K562 (cell line): ENCODE data around the gene PAFAH2. TPM values are rescaled to one million over a fixed set of nuclear protein-coding genes. Genes with fewer than 3 reads are reported as not detected.

Experiments used
- HDAC2 ChIP-seq: fragments of 450-650 bp; IDR thresholded peaks from 2 replicates; pipeline ENCODE4 v1.6.1; 2016; ENCODE audit warnings: mild to moderate bottlenecking
- HDAC6 ChIP-seq: IDR thresholded peaks from 2 replicates; pipeline ENCODE4 v1.6.1; 2012; ENCODE audit warnings: low read depth, mild to moderate bottlenecking, control low read depth, inconsistent platforms, low read length, moderate library complexity
- HLTF ChIP-seq: fragments of 450-650 bp; IDR thresholded peaks from 2 replicates; pipeline ENCODE4 v1.6.1; 2016
- HMG20A ChIP-seq: fragments of 450-650 bp; formaldehyde crosslinking; conservative IDR thresholded peaks from 2 replicates; pipeline ENCODE4 v1.4.0; 2020; ENCODE audit warnings: mild to moderate bottlenecking, mixed read lengths
- LARP7 ChIP-seq: fragments of 450-650 bp; IDR thresholded peaks from 2 replicates; pipeline ENCODE4 v1.6.1; 2016
- MECOM ChIP-seq: fragments of 250-450 bp; sonication (Bioruptor Pico); IDR thresholded peaks from 2 replicates; pipeline ENCODE4 v1.8.0; 2022; ENCODE audit warnings: inconsistent platforms
- MEF2A ChIP-seq: IDR thresholded peaks from 2 replicates; pipeline ENCODE4 v1.6.1; 2011; ENCODE audit warnings: low read depth, mild to moderate bottlenecking, low read length, moderate library complexity; ENCODE audit not compliant: control insufficient read depth
- MYNN ChIP-seq, 2 experiments: sonication (generic); formaldehyde crosslinking in 1 of 2; IDR thresholded peaks; 2 replicates each; pipeline versions ENCODE4 v1.5.0 to v1.6.1; 2016 to 2020; ENCODE audit warnings: antibody characterized with exemption in 1 of 2, missing genetic modification reagents in 1 of 2
- NR4A1 ChIP-seq, 2 experiments: fragments of 250-450 bp in 1 of 2; fragments of 450-650 bp in 1 of 2; sonication (Bioruptor Pico) in 1 of 2; IDR thresholded peaks; 2 replicates each; pipeline versions ENCODE4 v1.4.0 to v1.6.1; 2016 to 2020; ENCODE audit warnings: mild to moderate bottlenecking in 2 of 2, missing compliant biosample characterization in 1 of 2, missing genetic modification characterization in 1 of 2, moderate library complexity in 1 of 2
- RHOXF2B ChIP-seq: fragments of 250-450 bp; sonication (Bioruptor Pico); conservative IDR thresholded peaks from 2 replicates; pipeline ENCODE4 v1.5.1; 2021
- ZNF140 ChIP-seq: fragments of 250-450 bp; sonication (Bioruptor Pico); IDR thresholded peaks from 2 replicates; pipeline ENCODE4 v1.8.0; 2021; ENCODE audit warnings: moderate library complexity, mild to moderate bottlenecking, inconsistent platforms
- ZNF143 ChIP-seq: sonication (generic); formaldehyde crosslinking; IDR thresholded peaks from 2 replicates; pipeline ENCODE4 v1.9.0; 2022; ENCODE audit warnings: mild to moderate bottlenecking, missing genetic modification reagents
- ZNF224 ChIP-seq: sonication (generic); formaldehyde crosslinking; IDR thresholded peaks from 2 replicates; pipeline ENCODE4 v1.8.0; 2022; ENCODE audit warnings: mild to moderate bottlenecking, missing genetic modification reagents
- ZNF23 ChIP-seq: fragments of 250-450 bp; sonication (Bioruptor Pico); IDR thresholded peaks from 2 replicates; pipeline ENCODE4 v1.4.0; 2020; ENCODE audit warnings: mild to moderate bottlenecking
- ZNF316 ChIP-seq: fragments of 450-650 bp; IDR thresholded peaks from 2 replicates; pipeline ENCODE4 v1.6.1; 2016
- ZNF589 ChIP-seq: fragments of 200-800 bp; sonication (Bioruptor generic); IDR thresholded peaks from 2 replicates; pipeline ENCODE4 v1.6.1; 2016; ENCODE audit warnings: low read depth, missing genetic modification characterization, missing compliant biosample characterization
- ZNF780A ChIP-seq: fragments of 250-450 bp; sonication (Bioruptor Pico); IDR thresholded peaks from 2 replicates; pipeline ENCODE4 v1.5.0; 2021; ENCODE audit warnings: mild to moderate bottlenecking
- polyA plus RNA-seq, 8 experiments: library from polyadenylated mRNA; depleted of rRNA in 4 of 8; stranded (reverse) in 5 of 8; unstranded in 3 of 8; fragments of >200 nt; fragmentation: Nextera tagmentation in 2 of 8; fragmentation: Illumina TruSeq in 1 of 8; extraction: Ambion mirVana in 2 of 8; extraction: Trizol in 1 of 8; gene quantifications; 2 replicates each; pipeline versions ENCODE4 v1.2.1 to v1.2.3, GENCODE V29; 2011 to 2014; ENCODE audit warnings: inconsistent platforms in 1 of 8, missing spikeins in 1 of 8
- total RNA-seq, 7 experiments: library from RNA; depleted of rRNA in 6 of 7; stranded (reverse); fragments of >200 nt in 6 of 7; fragmentation: Illumina TruSeq in 2 of 7; extraction: Trizol in 2 of 7; gene quantifications; 2 replicates each; pipeline versions ENCODE4 v1.2.1 to v1.2.3, GENCODE V29; 2011 to 2021; ENCODE audit warnings: low replicate concordance in 1 of 7
- TF ChIP-seq, protein P1 (sequence below), 2 experiments: fragments of 450-650 bp; IDR thresholded peaks; 2 replicates each; pipeline ENCODE4 v1.6.1; 2016; ENCODE audit warnings: mild to moderate bottlenecking in 2 of 2, borderline replicate concordance in 1 of 2, low read depth in 1 of 2, moderate library complexity in 1 of 2
- TF ChIP-seq, protein P2 (sequence below): fragments of 250-450 bp; sonication (Bioruptor Pico); IDR thresholded peaks from 2 replicates; pipeline ENCODE4 v1.4.0; 2020; ENCODE audit warnings: borderline replicate concordance

The PAFAH2 gene
- total and polyA plus RNA-seq, 9 of the 15 experiments (the other 6 are each of a cell fraction or from before 2014, with no cell fraction given) = 4.2 to 10.9 (median 6.8) TPM

DNA sequence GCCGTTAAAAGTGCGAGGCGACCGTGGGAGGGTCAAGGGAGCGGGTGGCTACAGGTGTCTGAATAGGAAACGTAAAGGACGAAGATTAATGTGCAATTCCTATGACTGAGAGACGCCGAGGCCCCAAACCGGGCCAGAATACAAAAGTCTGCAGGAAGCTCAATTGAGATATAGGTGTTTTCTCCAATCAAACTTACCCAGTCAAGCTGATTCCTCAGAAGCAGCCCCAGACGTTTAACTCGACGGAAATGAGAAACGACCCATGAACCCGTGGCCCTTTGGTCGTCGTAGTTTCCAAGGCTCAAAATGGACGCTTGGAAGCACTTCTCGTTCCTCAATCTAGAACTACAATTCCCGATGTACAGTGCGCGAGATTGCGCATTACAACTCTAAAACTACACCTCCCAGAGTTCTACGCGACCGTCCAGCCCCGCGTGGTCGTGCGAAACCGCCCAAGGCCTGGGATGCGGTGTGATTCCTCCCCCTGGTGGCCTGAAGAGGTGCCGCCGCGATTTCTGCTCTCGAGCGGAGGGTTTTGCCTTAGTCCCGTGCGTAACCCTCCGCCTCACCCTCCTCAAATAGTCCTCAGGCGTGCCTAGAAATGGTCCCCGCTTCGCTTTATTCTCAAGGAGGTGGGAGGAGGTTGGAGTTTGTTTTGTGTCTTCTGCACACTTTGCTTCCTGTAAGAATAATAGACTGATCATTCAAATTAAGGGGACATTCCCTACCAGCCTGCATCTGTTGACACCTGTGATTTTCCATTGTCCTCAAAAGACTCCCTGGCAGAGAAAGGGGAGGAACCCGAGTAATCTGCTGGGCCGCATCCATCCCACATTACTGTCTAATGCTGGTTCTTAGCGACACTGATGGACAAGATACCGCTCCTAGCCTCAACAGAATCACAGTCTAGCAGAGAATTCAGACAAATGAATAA lies at the start of gene PAFAH2 (continued):
- TF ChIP-seq, protein P1, sequence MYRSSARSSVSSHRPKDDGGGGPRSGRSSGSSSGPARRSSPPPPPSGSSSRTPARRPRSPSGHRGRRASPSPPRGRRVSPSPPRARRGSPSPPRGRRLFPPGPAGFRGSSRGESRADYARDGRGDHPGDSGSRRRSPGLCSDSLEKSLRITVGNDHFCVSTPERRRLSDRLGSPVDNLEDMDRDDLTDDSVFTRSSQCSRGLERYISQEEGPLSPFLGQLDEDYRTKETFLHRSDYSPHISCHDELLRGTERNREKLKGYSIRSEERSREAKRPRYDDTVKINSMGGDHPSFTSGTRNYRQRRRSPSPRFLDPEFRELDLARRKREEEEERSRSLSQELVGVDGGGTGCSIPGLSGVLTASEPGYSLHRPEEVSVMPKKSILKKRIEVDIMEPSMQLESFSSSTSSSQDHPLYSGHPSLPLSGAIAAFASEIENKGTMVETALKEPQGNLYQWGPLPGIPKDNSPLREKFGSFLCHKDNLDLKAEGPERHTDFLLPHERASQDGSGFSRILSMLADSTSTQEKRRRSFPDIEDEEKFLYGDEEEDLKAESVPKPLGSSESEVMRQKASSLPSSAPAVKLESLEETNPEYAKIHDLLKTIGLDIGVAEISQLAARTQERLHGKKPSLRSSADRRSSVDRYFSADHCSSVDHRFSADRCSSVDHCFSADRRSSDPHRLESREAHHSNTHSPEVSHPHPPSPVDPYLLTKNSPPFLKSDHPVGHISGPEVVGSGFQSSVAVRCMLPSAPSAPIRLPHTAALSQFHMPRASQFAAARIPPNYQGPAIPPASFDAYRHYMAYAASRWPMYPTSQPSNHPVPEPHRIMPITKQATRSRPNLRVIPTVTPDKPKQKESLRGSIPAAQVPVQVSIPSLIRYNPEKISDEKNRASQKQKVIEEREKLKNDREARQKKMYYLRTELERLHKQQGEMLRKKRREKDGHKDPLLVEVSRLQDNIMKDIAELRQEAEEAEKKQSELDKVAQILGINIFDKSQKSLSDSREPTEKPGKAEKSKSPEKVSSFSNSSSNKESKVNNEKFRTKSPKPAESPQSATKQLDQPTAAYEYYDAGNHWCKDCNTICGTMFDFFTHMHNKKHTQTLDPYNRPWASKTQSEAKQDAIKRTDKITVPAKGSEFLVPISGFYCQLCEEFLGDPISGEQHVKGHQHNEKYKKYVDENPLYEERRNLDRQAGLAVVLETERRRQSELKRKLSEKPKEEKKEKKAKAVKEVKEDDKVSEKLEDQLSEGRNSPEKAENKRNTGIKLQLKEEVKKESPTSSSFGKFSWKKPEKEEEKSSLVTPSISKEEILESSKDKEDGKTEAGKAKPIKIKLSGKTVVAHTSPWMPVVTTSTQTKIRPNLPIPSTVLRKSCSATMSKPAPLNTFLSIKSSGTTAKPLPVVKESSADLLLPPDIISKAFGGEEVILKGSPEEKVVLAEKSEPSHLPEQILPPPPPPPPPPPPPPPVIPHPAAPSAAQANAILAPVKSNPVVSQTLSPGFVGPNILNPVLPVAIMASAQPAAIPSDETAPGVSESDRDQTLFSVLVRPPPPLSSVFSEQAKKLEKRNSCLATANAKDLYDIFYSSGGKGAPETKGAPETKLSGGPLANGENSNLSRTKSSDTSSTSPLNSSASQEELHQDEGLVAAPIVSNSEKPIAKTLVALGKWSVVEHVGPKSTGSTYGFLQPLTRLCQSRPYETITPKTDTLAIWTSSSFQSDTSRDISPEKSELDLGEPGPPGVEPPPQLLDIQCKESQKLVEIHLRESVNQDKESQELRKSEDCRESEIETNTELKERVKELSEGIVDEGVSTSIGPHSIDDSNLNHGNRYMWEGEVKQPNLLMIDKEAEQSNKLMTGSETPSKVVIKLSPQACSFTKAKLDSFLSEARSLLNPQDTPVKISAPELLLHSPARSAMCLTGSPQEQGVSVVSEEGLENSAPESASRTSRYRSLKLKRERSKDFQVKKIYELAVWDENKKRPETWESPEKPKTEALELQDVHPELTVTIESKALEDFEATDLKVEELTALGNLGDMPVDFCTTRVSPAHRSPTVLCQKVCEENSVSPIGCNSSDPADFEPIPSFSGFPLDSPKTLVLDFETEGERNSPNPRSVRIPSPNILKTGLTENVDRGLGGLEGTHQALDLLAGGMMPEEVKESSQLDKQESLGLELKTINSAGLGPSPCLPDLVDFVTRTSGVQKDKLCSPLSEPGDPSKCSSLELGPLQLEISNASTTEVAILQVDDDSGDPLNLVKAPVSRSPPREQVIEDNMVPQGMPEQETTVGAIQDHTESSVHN (IDR thresholded peaks at IDR 0.05; ENCODE audit: borderline replicate concordance in 1 of 2, low read depth in 1 of 2) = no peak; a peak in 1 of 4 replicates
- TF ChIP-seq MECOM = peak; percentile 92
- no peak for TF ChIP-seq HDAC6
- no peak for TF ChIP-seq ZNF224
- TF ChIP-seq MEF2A = peak; percentile 44; the same call in 1 of the 2 replicates
- TF ChIP-seq HMG20A (CRISPR knock-in tag) = no peak
- TF ChIP-seq ZNF23 (CRISPR knock-in tag) = no peak
- peak; percentile 80 for TF ChIP-seq HLTF
- TF ChIP-seq ZNF780A (CRISPR knock-in tag) = 0 out of 2 replicates have a peak, but pooled peaks have one; percentile 10
- TF ChIP-seq LARP7 = 0 out of 2 replicates have a peak, but pooled peaks have one; percentile 56
- no peak for TF ChIP-seq ZNF140 (CRISPR knock-in tag)
- TF ChIP-seq RHOXF2B (CRISPR knock-in tag) = peak; percentile 88
- peak; percentile 99 for TF ChIP-seq ZNF143 (CRISPR knock-in tag)
- TF ChIP-seq ZNF316 = no peak
- peak; percentile 98 for TF ChIP-seq HDAC2
- peak; percentile 88 for TF ChIP-seq MYNN (IDR thresholded peaks at IDR 0.05)
- TF ChIP-seq MYNN (CRISPR knock-in tag; IDR thresholded peaks at IDR 0.05) = no peak
- peak; percentile 93; the same call in 1 of the 2 replicates for TF ChIP-seq ZNF589 (CRISPR knock-in tag)
- TF ChIP-seq, protein P2, sequence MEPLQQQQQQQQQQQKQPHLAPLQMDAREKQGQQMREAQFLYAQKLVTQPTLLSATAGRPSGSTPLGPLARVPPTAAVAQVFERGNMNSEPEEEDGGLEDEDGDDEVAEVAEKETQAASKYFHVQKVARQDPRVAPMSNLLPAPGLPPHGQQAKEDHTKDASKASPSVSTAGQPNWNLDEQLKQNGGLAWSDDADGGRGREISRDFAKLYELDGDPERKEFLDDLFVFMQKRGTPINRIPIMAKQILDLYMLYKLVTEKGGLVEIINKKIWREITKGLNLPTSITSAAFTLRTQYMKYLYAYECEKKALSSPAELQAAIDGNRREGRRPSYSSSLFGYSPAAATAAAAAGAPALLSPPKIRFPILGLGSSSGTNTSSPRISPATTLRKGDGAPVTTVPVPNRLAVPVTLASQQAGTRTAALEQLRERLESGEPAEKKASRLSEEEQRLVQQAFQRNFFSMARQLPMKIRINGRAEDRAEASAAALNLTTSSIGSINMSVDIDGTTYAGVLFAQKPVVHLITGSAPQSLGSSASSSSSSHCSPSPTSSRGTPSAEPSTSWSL = no peak
- TF ChIP-seq NR4A1 (CRISPR knock-in tag; IDR thresholded peaks at IDR 0.05) = no peak
- TF ChIP-seq NR4A1 (tag; IDR thresholded peaks at IDR 0.05) = peak; percentile 96
